ENCODE measurements around the gene EPC1. TPM values are rescaled to one million over a fixed set of nuclear protein-coding genes. Genes with fewer than 3 reads are reported as not detected.
"Not testable (repeated sequence)": the region's sequence is repeated elsewhere in the genome, so short reads cannot be mapped to it uniquely, and the experiment has no call there.

Gene EPC1
- total RNA-seq, 2 donors from 2014 or later, result 40.2 to 48.5 TPM

- Histone ChIP-seq H3K36me3 (no peaks in the 10 kb centered on the region), H3K4me3 (no peak overlapping the region), H3K4me1 (ENCODE audit: control insufficient read depth in 1 of 2, low read depth in 2 of 2) (peaks cover 0 to 19% of the 10 kb centered on the region in 2 donors), H3K9me3 (no peaks in the 10 kb centered on the region), H3K27ac (no peak overlapping the region), H3K27me3 (replicated peaks; ENCODE audit: insufficient read depth) (no peaks in the 10 kb centered on the region)
- no peak for TF ChIP-seq CTCF (IDR thresholded peaks at IDR 0.05)
- no peak for ATAC-seq (ENCODE audit: insufficient number of reproducible peaks, low FRiP score, low read depth)
- no peak for DNase-seq (ENCODE audit: low spot score)
These were observed 13.3 kb upstream of the EPC1 start for GRCh38 chr10:32360241-32360640.

- Histone ChIP-seq H3K9me3 (no peaks in the 10 kb centered on the region), H3K4me3 (no peak overlapping the region), H3K27ac (no peak overlapping the region), H3K36me3 (no peaks in the 10 kb centered on the region), H3K4me1 (ENCODE audit: control insufficient read depth in 1 of 2, low read depth in 2 of 2) (peaks cover 7 to 16% of the 10 kb centered on the region in 2 donors), H3K27me3 (replicated peaks; ENCODE audit: insufficient read depth) (no peaks in the 10 kb centered on the region)
- no peak for TF ChIP-seq CTCF (IDR thresholded peaks at IDR 0.05)
- no peak for ATAC-seq (ENCODE audit: insufficient number of reproducible peaks, low FRiP score, low read depth)
- no peak for DNase-seq (ENCODE audit: low spot score)
These were observed 10.2 kb upstream of the EPC1 start for GRCh38 chr10:32357056-32357735.

- DNase-seq (ENCODE audit: low spot score); H3K9me3 ChIP-seq; H3K36me3 ChIP-seq; H3K27ac ChIP-seq; ATAC-seq (ENCODE audit: insufficient number of reproducible peaks, low FRiP score, low read depth); H3K27me3 ChIP-seq (replicated peaks; ENCODE audit: insufficient read depth); H3K4me3 ChIP-seq: not testable (repeated sequence)
- peaks cover 8 to 24% of the 10 kb centered on the region in 2 donors for H3K4me1 ChIP-seq (ENCODE audit: control insufficient read depth in 1 of 2, low read depth in 2 of 2)
These were observed 7.7 kb upstream of the EPC1 start for GRCh38 chr10:32354690-32355089.

GRCh38 chr10:32350811-32351350 lies 3.9 kb upstream of the EPC1 start:
- Histone ChIP-seq H3K9me3 (no peaks in the 10 kb centered on the region), H3K4me3 (no peak overlapping the region), H3K27me3 (replicated peaks; ENCODE audit: insufficient read depth) (no peaks in the 10 kb centered on the region), H3K36me3 (no peaks in the 10 kb centered on the region), H3K27ac (no peak overlapping the region), H3K4me1 (ENCODE audit: control insufficient read depth in 1 of 2, low read depth in 2 of 2) (peaks cover 2 to 38% of the 10 kb centered on the region in 2 donors)
- DNase-seq (ENCODE audit: low spot score) (no peak), ATAC-seq (ENCODE audit: insufficient number of reproducible peaks, low FRiP score, low read depth) (no peak)
- no peak for TF ChIP-seq CTCF (IDR thresholded peaks at IDR 0.05)

GRCh38 chr10:32349968-32350738 lies 3.2 kb upstream of the EPC1 start:
- peaks cover 4 to 42% of the 10 kb centered on the region in 2 donors for H3K4me1 ChIP-seq (ENCODE audit: control insufficient read depth in 1 of 2, low read depth in 2 of 2)
- no peak overlapping the region for H3K27ac ChIP-seq
- ATAC-seq (ENCODE audit: insufficient number of reproducible peaks, low FRiP score, low read depth) (no peak), DNase-seq (ENCODE audit: low spot score) (no peak)
- no peaks in the 10 kb centered on the region for H3K9me3 ChIP-seq
- TF ChIP-seq CTCF (IDR thresholded peaks at IDR 0.05), result no peak
- H3K36me3 ChIP-seq, result no peaks in the 10 kb centered on the region
- H3K27me3 ChIP-seq (replicated peaks; ENCODE audit: insufficient read depth), result no peaks in the 10 kb centered on the region
- no peak overlapping the region for H3K4me3 ChIP-seq

All from thoracic aorta (tissue), 2 donors.